ENCODE measurements around the gene CDADC1.

DNA sequence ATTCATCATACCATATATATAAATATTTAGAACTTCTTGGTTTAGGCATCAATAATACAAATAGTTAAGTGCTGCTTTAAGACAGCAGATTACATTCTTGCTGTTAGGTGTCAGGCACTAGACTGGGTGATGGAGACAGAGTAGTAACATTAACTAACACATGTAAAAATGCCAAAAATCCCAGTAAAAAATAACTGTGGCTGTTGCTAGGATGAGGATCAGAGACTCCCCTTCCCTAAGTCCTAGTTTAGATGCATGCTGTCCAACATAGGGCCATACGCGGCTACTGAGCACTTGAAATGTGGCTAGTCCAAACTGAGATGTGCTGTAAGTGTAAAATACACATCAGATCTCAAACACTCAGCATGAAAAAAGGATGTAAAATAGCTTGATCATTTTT is 94.7 kb downstream of the CDADC1 start:
- no peak for TF ChIP-seq ZFP3 (CRISPR knock-in tag; IDR thresholded peaks at IDR 0.05)
- no peak for TF ChIP-seq ZNF565 (CRISPR knock-in tag; conservative IDR thresholded peaks at IDR 0.05; ENCODE audit: low read depth)
- TF ChIP-seq PATZ1 (CRISPR knock-in tag; IDR thresholded peaks at IDR 0.05; ENCODE audit: borderline replicate concordance) = no peak
- no peak for TF ChIP-seq ARNTL (CRISPR knock-in tag; IDR thresholded peaks at IDR 0.05; ENCODE audit: borderline replicate concordance, low read depth)
- no peak for TF ChIP-seq ZC3H10 (CRISPR knock-in tag; IDR thresholded peaks at IDR 0.05)
- TF ChIP-seq, protein P1, sequence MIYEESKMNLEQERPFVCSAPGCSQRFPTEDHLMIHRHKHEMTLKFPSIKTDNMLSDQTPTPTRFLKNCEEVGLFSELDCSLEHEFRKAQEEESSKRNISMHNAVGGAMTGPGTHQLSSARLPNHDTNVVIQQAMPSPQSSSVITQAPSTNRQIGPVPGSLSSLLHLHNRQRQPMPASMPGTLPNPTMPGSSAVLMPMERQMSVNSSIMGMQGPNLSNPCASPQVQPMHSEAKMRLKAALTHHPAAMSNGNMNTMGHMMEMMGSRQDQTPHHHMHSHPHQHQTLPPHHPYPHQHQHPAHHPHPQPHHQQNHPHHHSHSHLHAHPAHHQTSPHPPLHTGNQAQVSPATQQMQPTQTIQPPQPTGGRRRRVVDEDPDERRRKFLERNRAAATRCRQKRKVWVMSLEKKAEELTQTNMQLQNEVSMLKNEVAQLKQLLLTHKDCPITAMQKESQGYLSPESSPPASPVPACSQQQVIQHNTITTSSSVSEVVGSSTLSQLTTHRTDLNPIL (CRISPR knock-in tag; IDR thresholded peaks at IDR 0.05; ENCODE audit: low read depth) = no peak
- TF ChIP-seq TSHZ2 (CRISPR knock-in tag; IDR thresholded peaks at IDR 0.05) = no peak
- no peak for TF ChIP-seq ZFP30 (CRISPR knock-in tag; IDR thresholded peaks at IDR 0.05)
- TF ChIP-seq POU6F1 (CRISPR knock-in tag; IDR thresholded peaks at IDR 0.05; ENCODE audit: borderline replicate concordance, low read depth) = no peak
- no peak for TF ChIP-seq ZNF70 (CRISPR knock-in tag; IDR thresholded peaks at IDR 0.05)
- no peak for TF ChIP-seq RARB (CRISPR knock-in tag; IDR thresholded peaks at IDR 0.05)
